Colon (tissue), 2 donors: ENCODE measurements around the gene BACE2.
"Not testable (repeated sequence)": the region's sequence is repeated elsewhere in the genome, so short reads cannot be mapped to it uniquely, and the experiment has no call there.

Experiments
- FAIRE-seq: peaks from 2 replicates; lab custom pipeline; 2012; peaks lifted over from hg19 to GRCh38; lab: Jason Lieb, UNC
- donor health status: control.
- donor health status: control.

BACE2 gene

GRCh38 chr21:41277846-41278245 is 109.9 kb downstream of the BACE2 start:
- no peak for FAIRE-seq

GRCh38 chr21:41280115-41280919 is 112.4 kb downstream of the BACE2 start:
- no peak for FAIRE-seq

GRCh38 chr21:41282412-41282811 is 114.5 kb downstream of the BACE2 start:
- no peak for FAIRE-seq

- peak; percentile 66 for FAIRE-seq
Observed at GRCh38 chr21:41283211-41283818, 115.4 kb downstream of the BACE2 start.

- FAIRE-seq, result no peak
Observed at GRCh38 chr21:41289431-41289830, 121.5 kb downstream of the BACE2 start.

GRCh38 chr21:41290106-41290799 is 122.3 kb downstream of the BACE2 start:
- FAIRE-seq, result no peak

GRCh38 chr21:41294548-41295231 is 126.7 kb downstream of the BACE2 start:
- no peak for FAIRE-seq

- no peak for FAIRE-seq
Observed at GRCh38 chr21:41295721-41296254, 127.8 kb downstream of the BACE2 start.

GRCh38 chr21:41302976-41303375 is 135.0 kb downstream of the BACE2 start:
- FAIRE-seq, result no peak

- FAIRE-seq, result no peak
Observed at GRCh38 chr21:41304068-41304720, 136.2 kb downstream of the BACE2 start.

GRCh38 chr21:41307219-41307618 is 139.3 kb downstream of the BACE2 start:
- FAIRE-seq, result no peak

GRCh38 chr21:41313285-41314164 is 145.6 kb downstream of the BACE2 start:
- FAIRE-seq, result not testable (repeated sequence)

GRCh38 chr21:41315726-41316125 is 147.8 kb downstream of the BACE2 start:
- FAIRE-seq, result no peak

GRCh38 chr21:41316200-41317062 is 148.5 kb downstream of the BACE2 start, which contains the start of gene FAM3B:
TSS of gene FAM3B (plus strand) at chr21:41316801. CDS start at chr21:41316880, 79 bp downstream.
- FAIRE-seq, result no peak

- no peak for FAIRE-seq
Observed at GRCh38 chr21:41317063-41317392, 149.1 kb downstream of the BACE2 start.

- no peak for FAIRE-seq
Observed at GRCh38 chr21:41317458-41317857, 149.5 kb downstream of the BACE2 start.

GRCh38 chr21:41318218-41318617 is 150.3 kb downstream of the BACE2 start:
- no peak for FAIRE-seq

GRCh38 chr21:41319273-41319672 is 151.3 kb downstream of the BACE2 start:
- no peak for FAIRE-seq

GRCh38 chr21:41321211-41321907 is 153.4 kb downstream of the BACE2 start:
- no peak for FAIRE-seq
